Activated CD4-positive, alpha-beta T cell treated with anti-CD3 and anti-CD28 coated beads, Interleukin-2, amount 10 ng/mL, durations not matched to agents 7 days and 5 days (primary cell): Measurements from ENCODE around the gene EXOC6B. TPM values are rescaled to one million over a fixed set of nuclear protein-coding genes. Genes with fewer than 3 reads are reported as not detected.

Experiments
- CTCF ChIA-PET: fragments of 350-600 bp; sonication (Branson Sonifier 250); formaldehyde crosslinking; loops from one replicate; lab custom pipeline; 2021; ENCODE audit warnings: antibody characterized with exemption; lab: Charles Lee
- POLR2A ChIA-PET: fragments of 350-600 bp; sonication (Branson Sonifier 250); formaldehyde crosslinking; loops from one replicate; lab custom pipeline; 2021; ENCODE audit warnings: antibody characterized with exemption; lab: Charles Lee
- DNase-seq: peaks from one replicate; pipeline ENCODE4 v3.0.0-alpha.2; 2020
- H3K27ac Mint-ChIP-seq: one replicate; pipeline ENCODE4 v1.8.0; 2021; ENCODE audit warnings: mild to moderate bottlenecking, moderate library complexity, mixed read lengths
- H3K27me3 Mint-ChIP-seq: one replicate; pipeline ENCODE4 v1.8.0; 2021; ENCODE audit warnings: mixed read lengths
- H3K36me3 Mint-ChIP-seq: one replicate; pipeline ENCODE4 v1.8.0; 2021; ENCODE audit warnings: low read depth, mixed read lengths
- H3K4me1 Mint-ChIP-seq: one replicate; pipeline ENCODE4 v1.8.0; 2021; ENCODE audit warnings: mixed read lengths
- H3K4me3 Mint-ChIP-seq: one replicate; pipeline ENCODE4 v1.8.0; 2021; ENCODE audit warnings: mild to moderate bottlenecking, moderate library complexity, mixed read lengths
- H3K9me3 Mint-ChIP-seq: one replicate; pipeline ENCODE4 v1.8.0; 2021; ENCODE audit warnings: mixed read lengths
- total RNA-seq, 2 experiments: library from RNA; stranded (reverse); gene quantifications; one replicate each; pipeline ENCODE4 v1.2.3, GENCODE V29; 2021

Gene EXOC6B
- total RNA-seq, 2 experiments from 2014 or later: 14.8 to 16.4 TPM

- POLR2A ChIA-PET: no interaction called here
- Mint-ChIP-seq H3K36me3 (no peaks in the 10 kb centered on the region), H3K27me3 (no peaks in the 10 kb centered on the region), H3K4me1 (no peaks in the 10 kb centered on the region), H3K4me3 (no peak overlapping the region), H3K9me3 (peaks cover 2% of the 10 kb centered on the region), H3K27ac (no peak overlapping the region)
- no peak for DNase-seq
- CTCF ChIA-PET: interaction anchor here (0.6 kb wide), 2 partner anchors 116 to 220 kb away, joined by 3 to 4 read pairs; no protein-coding TSS in a partner anchor
These were observed 549.0 kb downstream of the EXOC6B start for GRCh38 chr2:72276876-72277275.

- Mint-ChIP-seq H3K27me3 (no peaks in the 10 kb centered on the region), H3K27ac (no peak overlapping the region), H3K4me1 (no peaks in the 10 kb centered on the region), H3K36me3 (no peaks in the 10 kb centered on the region), H3K9me3 (peaks cover 2% of the 10 kb centered on the region), H3K4me3 (no peak overlapping the region)
- ChIA-PET CTCF (interaction anchor here (0.6 kb wide), 1 partner anchor 116 kb away, joined by 3 read pairs; no protein-coding TSS in a partner anchor), POLR2A (no interaction called here)
- no peak for DNase-seq
These were observed 549.5 kb downstream of the EXOC6B start for GRCh38 chr2:72276356-72276755.

- Mint-ChIP-seq H3K27me3 (no peaks in the 10 kb centered on the region), H3K4me1 (no peaks in the 10 kb centered on the region), H3K27ac (no peak overlapping the region), H3K4me3 (no peak overlapping the region), H3K9me3 (peaks cover 2% of the 10 kb centered on the region), H3K36me3 (no peaks in the 10 kb centered on the region)
- DNase-seq: no peak
- POLR2A ChIA-PET: no interaction called here
- CTCF ChIA-PET: no interaction called here
These were observed 550.7 kb downstream of the EXOC6B start for GRCh38 chr2:72275084-72275483.

GRCh38 chr2:72274380-72274797, 551.4 kb downstream of the EXOC6B start:
- no peaks in the 10 kb centered on the region for H3K36me3 Mint-ChIP-seq
- CTCF ChIA-PET: no interaction called here

GRCh38 chr2:72273384-72273783, 552.4 kb downstream of the EXOC6B start:
- Mint-ChIP-seq H3K4me3 (no peak overlapping the region), H3K9me3 (peaks cover 2% of the 10 kb centered on the region), H3K27me3 (no peaks in the 10 kb centered on the region), H3K4me1 (no peaks in the 10 kb centered on the region), H3K27ac (no peak overlapping the region), H3K36me3 (no peaks in the 10 kb centered on the region)
- POLR2A ChIA-PET: no interaction called here
- CTCF ChIA-PET: no interaction called here
- no peak for DNase-seq

More at GRCh38 chr2:72274380-72274797, 551.4 kb downstream of the EXOC6B start:
- Mint-ChIP-seq H3K27me3 (no peaks in the 10 kb centered on the region), H3K4me3 (no peak overlapping the region), H3K9me3 (peaks cover 2% of the 10 kb centered on the region), H3K27ac (no peak overlapping the region), H3K4me1 (no peaks in the 10 kb centered on the region)
- POLR2A ChIA-PET: no interaction called here
- DNase-seq: no peak

GRCh38 chr2:72271766-72272641, 553.8 kb downstream of the EXOC6B start:
- CTCF ChIA-PET: no interaction called here
- Mint-ChIP-seq H3K27me3 (no peaks in the 10 kb centered on the region), H3K4me1 (no peaks in the 10 kb centered on the region), H3K36me3 (no peaks in the 10 kb centered on the region), H3K27ac (no peak overlapping the region), H3K9me3 (no peaks in the 10 kb centered on the region), H3K4me3 (no peak overlapping the region)
- POLR2A ChIA-PET: no interaction called here
- no peak for DNase-seq

GRCh38 chr2:72271276-72271614, 554.6 kb downstream of the EXOC6B start:
- CTCF ChIA-PET: no interaction called here
- H3K27ac Mint-ChIP-seq: no peak overlapping the region
- H3K36me3 Mint-ChIP-seq: no peaks in the 10 kb centered on the region
- H3K9me3 Mint-ChIP-seq: no peaks in the 10 kb centered on the region
- H3K27me3 Mint-ChIP-seq: no peaks in the 10 kb centered on the region
- H3K4me3 Mint-ChIP-seq: no peak overlapping the region
- no peak for DNase-seq
- H3K4me1 Mint-ChIP-seq: no peaks in the 10 kb centered on the region
- POLR2A ChIA-PET: no interaction called here

GRCh38 chr2:72270556-72271275, 555.1 kb downstream of the EXOC6B start:
- DNase-seq: no peak
- Mint-ChIP-seq H3K27ac (no peak overlapping the region), H3K9me3 (no peaks in the 10 kb centered on the region), H3K27me3 (no peaks in the 10 kb centered on the region), H3K36me3 (no peaks in the 10 kb centered on the region), H3K4me3 (no peak overlapping the region), H3K4me1 (no peaks in the 10 kb centered on the region)
- POLR2A ChIA-PET: no interaction called here
- CTCF ChIA-PET: no interaction called here

- Mint-ChIP-seq H3K9me3 (peaks cover 3% of the 10 kb centered on the region), H3K36me3 (no peaks in the 10 kb centered on the region), H3K4me1 (no peaks in the 10 kb centered on the region), H3K27ac (no peak overlapping the region), H3K27me3 (no peaks in the 10 kb centered on the region), H3K4me3 (no peak overlapping the region)
- DNase-seq: no peak
- CTCF ChIA-PET: no interaction called here
- POLR2A ChIA-PET: no interaction called here
These were observed 562.1 kb downstream of the EXOC6B start for GRCh38 chr2:72263776-72264060.

- CTCF ChIA-PET: no interaction called here
- no peaks in the 10 kb centered on the region for H3K27me3 Mint-ChIP-seq
- DNase-seq: no peak
- no peaks in the 10 kb centered on the region for H3K36me3 Mint-ChIP-seq
- no peak overlapping the region for H3K27ac Mint-ChIP-seq
- H3K4me3 Mint-ChIP-seq: no peak overlapping the region
- peaks cover 3% of the 10 kb centered on the region for H3K9me3 Mint-ChIP-seq
- POLR2A ChIA-PET: no interaction called here
- no peaks in the 10 kb centered on the region for H3K4me1 Mint-ChIP-seq
These were observed 562.6 kb downstream of the EXOC6B start for GRCh38 chr2:72263043-72263775.

- H3K27me3 Mint-ChIP-seq: no peaks in the 10 kb centered on the region
- ChIA-PET POLR2A (no interaction called here), CTCF (no interaction called here)
- H3K27ac Mint-ChIP-seq: no peak overlapping the region
- no peak for DNase-seq
- no peak overlapping the region for H3K4me3 Mint-ChIP-seq
- H3K4me1 Mint-ChIP-seq: no peaks in the 10 kb centered on the region
- H3K9me3 Mint-ChIP-seq: peaks cover 3% of the 10 kb centered on the region
- no peaks in the 10 kb centered on the region for H3K36me3 Mint-ChIP-seq
These were observed 564.8 kb downstream of the EXOC6B start for GRCh38 chr2:72261076-72261475.

GRCh38 chr2:72255540-72255939, 570.3 kb downstream of the EXOC6B start:
- ChIA-PET POLR2A (no interaction called here), CTCF (no interaction called here)
- DNase-seq: no peak
- no peaks in the 10 kb centered on the region for H3K4me1 Mint-ChIP-seq
- H3K36me3 Mint-ChIP-seq: no peaks in the 10 kb centered on the region
- no peak overlapping the region for H3K4me3 Mint-ChIP-seq
- H3K9me3 Mint-ChIP-seq: no peaks in the 10 kb centered on the region
- H3K27me3 Mint-ChIP-seq: no peaks in the 10 kb centered on the region
- no peak overlapping the region for H3K27ac Mint-ChIP-seq

- no peaks in the 10 kb centered on the region for H3K9me3 Mint-ChIP-seq
- ChIA-PET CTCF (no interaction called here), POLR2A (no interaction called here)
- no peak overlapping the region for H3K27ac Mint-ChIP-seq
- H3K27me3 Mint-ChIP-seq: no peaks in the 10 kb centered on the region
- no peak for DNase-seq
- H3K4me3 Mint-ChIP-seq: no peak overlapping the region
- no peaks in the 10 kb centered on the region for H3K36me3 Mint-ChIP-seq
- no peaks in the 10 kb centered on the region for H3K4me1 Mint-ChIP-seq
These were observed 570.9 kb downstream of the EXOC6B start for GRCh38 chr2:72254831-72255451.
